Measurements from ENCODE around the gene NDUFAF7. TPM values are rescaled to one million over a fixed set of nuclear protein-coding genes. Genes with fewer than 3 reads are reported as not detected.
"Not testable (repeated sequence)": the region's sequence is repeated elsewhere in the genome, so short reads cannot be mapped to it uniquely, and the experiment has no call there.

The NDUFAF7 gene
- total and polyA plus RNA-seq, 7 donors: 6.7 to 35.0 (median 26.7) TPM

DNA sequence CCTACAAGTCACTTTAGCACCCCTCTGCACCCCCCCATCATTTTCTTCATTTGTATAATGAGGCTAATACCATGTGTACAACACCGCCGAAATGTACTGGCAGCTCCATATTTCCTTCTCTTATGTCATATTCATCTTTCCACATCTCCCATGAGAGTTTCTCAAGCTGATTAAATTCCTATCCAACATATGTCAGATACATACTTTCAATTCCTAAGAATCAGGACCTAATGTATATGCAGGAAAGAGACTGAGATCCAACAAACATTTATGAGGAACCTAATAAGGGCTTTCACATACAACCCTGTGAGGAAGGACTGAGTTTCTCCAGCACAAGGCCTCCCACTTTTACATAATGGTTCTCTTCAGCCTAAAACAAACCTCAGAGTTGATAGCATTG is 51.3 kb downstream of the NDUFAF7 start:
- no peaks in the 10 kb centered on the region for H3K27me3 ChIP-seq
- no peak overlapping the region for H3K27ac ChIP-seq
- H3K36me3 ChIP-seq: peaks cover 0 to 83% (median 18%) of the 10 kb centered on the region in 4 donors
- H3K4me3 ChIP-seq: no peak overlapping the region
- TF ChIP-seq POLR2AphosphoS5 (IDR thresholded peaks at IDR 0.05) (no peak), POLR2A (IDR thresholded peaks at IDR 0.05) (no peak), EP300 (IDR thresholded peaks at IDR 0.05) (no peak)
- TF ChIP-seq, protein P1, sequence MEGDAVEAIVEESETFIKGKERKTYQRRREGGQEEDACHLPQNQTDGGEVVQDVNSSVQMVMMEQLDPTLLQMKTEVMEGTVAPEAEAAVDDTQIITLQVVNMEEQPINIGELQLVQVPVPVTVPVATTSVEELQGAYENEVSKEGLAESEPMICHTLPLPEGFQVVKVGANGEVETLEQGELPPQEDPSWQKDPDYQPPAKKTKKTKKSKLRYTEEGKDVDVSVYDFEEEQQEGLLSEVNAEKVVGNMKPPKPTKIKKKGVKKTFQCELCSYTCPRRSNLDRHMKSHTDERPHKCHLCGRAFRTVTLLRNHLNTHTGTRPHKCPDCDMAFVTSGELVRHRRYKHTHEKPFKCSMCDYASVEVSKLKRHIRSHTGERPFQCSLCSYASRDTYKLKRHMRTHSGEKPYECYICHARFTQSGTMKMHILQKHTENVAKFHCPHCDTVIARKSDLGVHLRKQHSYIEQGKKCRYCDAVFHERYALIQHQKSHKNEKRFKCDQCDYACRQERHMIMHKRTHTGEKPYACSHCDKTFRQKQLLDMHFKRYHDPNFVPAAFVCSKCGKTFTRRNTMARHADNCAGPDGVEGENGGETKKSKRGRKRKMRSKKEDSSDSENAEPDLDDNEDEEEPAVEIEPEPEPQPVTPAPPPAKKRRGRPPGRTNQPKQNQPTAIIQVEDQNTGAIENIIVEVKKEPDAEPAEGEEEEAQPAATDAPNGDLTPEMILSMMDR (IDR thresholded peaks at IDR 0.05): no peak
- intact Hi-C loops (cut with DNase I): no loop called here
- H3K9me3 ChIP-seq: no peaks in the 10 kb centered on the region
- 97 to 99% methylated on average over 2 of the region's 2 CpGs for WGBS, 2 donors
- no peak for DNase-seq
- peaks cover 0 to 18% (median 6%) of the 10 kb centered on the region in 4 donors for H3K4me1 ChIP-seq

DNA sequence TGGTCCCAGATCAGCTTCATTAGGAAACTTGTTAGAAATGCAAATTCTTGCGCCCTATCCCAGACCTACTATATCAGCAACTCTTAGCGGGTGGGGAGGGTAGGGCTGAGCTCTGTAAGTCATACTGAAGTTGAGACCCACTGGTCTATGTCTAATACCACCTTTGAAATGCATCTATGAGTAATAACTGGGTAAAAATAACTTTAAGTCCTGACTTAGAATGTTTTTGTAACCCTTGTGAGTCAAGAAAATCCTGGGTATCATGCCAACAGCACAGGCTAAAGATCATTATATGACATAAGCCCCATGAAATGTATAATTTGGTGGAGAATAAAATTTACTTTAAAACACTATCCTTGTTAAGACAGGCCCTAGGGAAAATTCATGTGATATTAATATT is 51.7 kb downstream of the NDUFAF7 start:
- TF ChIP-seq POLR2AphosphoS5 (IDR thresholded peaks at IDR 0.05) (no peak), EP300 (IDR thresholded peaks at IDR 0.05) (no peak), POLR2A (IDR thresholded peaks at IDR 0.05) (no peak)
- TF ChIP-seq, protein P1 (IDR thresholded peaks at IDR 0.05): no peak
- H3K27ac ChIP-seq: no peak overlapping the region
- no peak for DNase-seq
- intact Hi-C loops (cut with DNase I): no loop called here
- no peaks in the 10 kb centered on the region for H3K9me3 ChIP-seq
- H3K4me3 ChIP-seq: no peak overlapping the region
- peaks cover 0 to 18% (median 6%) of the 10 kb centered on the region in 4 donors for H3K4me1 ChIP-seq
- H3K36me3 ChIP-seq: peaks cover 0 to 83% (median 21%) of the 10 kb centered on the region in 4 donors
- no peaks in the 10 kb centered on the region for H3K27me3 ChIP-seq
- WGBS, 2 donors: 94 to 98% methylated on average over 2 of the region's 2 CpGs

DNA sequence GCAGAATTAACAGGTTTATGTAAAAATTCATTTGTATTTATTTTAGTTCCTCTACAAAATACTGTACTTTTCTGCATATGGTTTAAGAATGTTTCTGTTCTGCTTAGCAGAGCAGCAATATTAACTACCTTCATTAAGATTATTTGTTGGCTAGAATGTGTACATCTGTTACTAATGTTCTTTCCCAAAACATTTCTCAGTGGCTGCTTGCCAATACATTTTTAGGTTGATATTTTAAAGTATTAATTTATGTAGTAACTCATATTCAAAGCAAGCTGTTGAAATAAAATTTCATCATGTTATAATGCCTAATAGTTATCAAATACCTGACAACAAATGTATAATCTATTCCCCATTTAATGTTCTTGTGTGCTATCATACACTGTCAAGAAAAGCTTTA is 52.9 kb downstream of the NDUFAF7 start:
- H3K36me3 ChIP-seq: peaks cover 0 to 83% (median 19%) of the 10 kb centered on the region in 4 donors
- intact Hi-C loops (cut with DNase I): no loop called here
- TF ChIP-seq EP300 (IDR thresholded peaks at IDR 0.05) (no peak), POLR2AphosphoS5 (IDR thresholded peaks at IDR 0.05) (no peak), POLR2A (IDR thresholded peaks at IDR 0.05) (no peak)
- TF ChIP-seq, protein P1 (IDR thresholded peaks at IDR 0.05): no peak

DNA sequence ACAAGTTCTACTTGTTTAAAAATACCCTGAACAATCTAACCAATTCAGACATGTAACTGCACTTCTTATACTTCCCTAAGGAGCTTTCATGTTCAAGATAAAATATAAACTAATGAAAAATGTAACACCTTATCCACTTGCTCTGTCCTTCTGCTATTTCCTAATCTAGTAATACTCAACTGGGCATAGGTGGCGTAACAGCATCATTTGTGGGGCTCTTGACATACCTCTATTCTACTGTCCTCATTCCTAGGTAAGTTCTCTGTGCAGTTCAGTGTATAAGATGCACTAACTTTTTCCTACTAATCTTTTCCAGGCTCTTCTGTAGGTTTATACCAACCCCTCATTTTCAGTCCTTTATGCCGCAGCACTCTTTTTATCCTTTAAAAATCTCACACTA is 56.5 kb downstream of the NDUFAF7 start:
- WGBS, 2 donors: 95 to 97% methylated on average over 2 of the region's 2 CpGs
- Histone ChIP-seq H3K9me3 (no peaks in the 10 kb centered on the region), H3K36me3 (peaks cover 0 to 74% (median 12%) of the 10 kb centered on the region in 4 donors), H3K27ac (no peak overlapping the region), H3K4me1 (peaks cover 0 to 16% (median 6%) of the 10 kb centered on the region in 4 donors), H3K27me3 (no peaks in the 10 kb centered on the region), H3K4me3 (no peak overlapping the region)
- TF ChIP-seq, protein P1 (IDR thresholded peaks at IDR 0.05): no peak
- TF ChIP-seq POLR2AphosphoS5 (IDR thresholded peaks at IDR 0.05) (no peak), POLR2A (IDR thresholded peaks at IDR 0.05) (no peak), EP300 (IDR thresholded peaks at IDR 0.05) (no peak)
- DNase-seq: no peak
- intact Hi-C loops (cut with DNase I): no loop called here

More for the DNA sequence above, 52.9 kb downstream of the NDUFAF7 start:
- Histone ChIP-seq H3K4me3 (no peak overlapping the region), H3K9me3 (no peaks in the 10 kb centered on the region), H3K4me1 (peaks cover 0 to 18% (median 6%) of the 10 kb centered on the region in 4 donors), H3K27ac (no peak overlapping the region), H3K27me3 (no peaks in the 10 kb centered on the region)
- no peak for DNase-seq

DNA sequence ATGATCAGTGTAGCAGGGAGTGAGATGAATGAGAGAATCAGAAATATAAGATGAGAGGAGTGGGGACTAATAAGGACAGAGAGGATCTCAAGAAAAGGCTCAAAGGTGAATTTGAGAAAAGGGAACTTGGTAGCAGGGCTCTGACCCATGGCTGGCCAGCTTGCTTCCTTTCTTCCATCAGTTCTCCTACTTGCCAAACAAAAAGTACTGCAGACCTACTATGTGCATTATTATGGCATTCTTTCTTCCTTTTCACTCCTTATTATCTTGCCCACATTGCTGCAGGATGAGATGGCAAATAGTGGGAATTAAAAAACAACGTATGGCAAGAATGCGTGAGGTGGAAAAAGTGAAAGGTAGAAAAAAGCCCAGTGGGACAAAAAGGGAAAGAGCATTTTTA is 60.2 kb downstream of the NDUFAF7 start:
- TF ChIP-seq EP300 (IDR thresholded peaks at IDR 0.05) (no peak), POLR2AphosphoS5 (IDR thresholded peaks at IDR 0.05) (no peak)
- TF ChIP-seq, protein P1 (IDR thresholded peaks at IDR 0.05): no peak
- intact Hi-C loops (cut with DNase I): no loop called here
- peaks cover 0 to 52% (median 12%) of the 10 kb centered on the region in 4 donors for H3K36me3 ChIP-seq

DNA sequence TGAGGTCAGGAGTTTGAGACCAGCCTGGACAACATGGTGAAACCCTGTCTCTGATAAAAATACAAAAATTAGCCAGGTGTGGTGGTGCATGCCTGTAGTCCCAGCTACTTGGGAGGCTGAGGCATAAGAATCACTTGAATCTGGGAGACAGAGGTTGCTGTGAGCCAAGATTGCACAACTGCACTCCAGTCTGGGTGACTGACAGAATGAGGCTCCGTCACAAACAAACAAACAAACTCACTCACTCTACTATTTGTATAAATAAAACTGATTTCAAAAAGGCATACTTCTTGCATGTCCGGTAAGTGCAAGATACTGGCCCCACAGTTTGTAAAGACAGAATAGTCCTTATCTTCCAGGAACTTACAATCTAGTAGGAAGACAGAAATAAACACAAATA is 63.4 kb downstream of the NDUFAF7 start:
- H3K27me3 ChIP-seq; H3K9me3 ChIP-seq; DNase-seq; intact Hi-C loops (cut with DNase I); H3K4me3 ChIP-seq; H3K27ac ChIP-seq: not testable (repeated sequence)
- 88 to 94% methylated on average over 2 of the region's 2 CpGs for WGBS, 2 donors
- peaks cover 0 to 22% (median 7%) of the 10 kb centered on the region in 4 donors for H3K36me3 ChIP-seq
- peaks cover 0 to 15% (median 11%) of the 10 kb centered on the region in 4 donors for H3K4me1 ChIP-seq

More for the DNA sequence above, 60.2 kb downstream of the NDUFAF7 start:
- H3K4me3 ChIP-seq: no peak overlapping the region
- WGBS, 2 donors: 91 to 96% methylated on average over 2 of the region's 2 CpGs
- H3K27ac ChIP-seq: no peak overlapping the region
- H3K4me1 ChIP-seq: peaks cover 0 to 14% (median 11%) of the 10 kb centered on the region in 4 donors
- no peak for DNase-seq
- no peaks in the 10 kb centered on the region for H3K27me3 ChIP-seq
- no peaks in the 10 kb centered on the region for H3K9me3 ChIP-seq

Data from sigmoid colon (tissue), 7 donors.